DOHH2 (cell line): Measurements from ENCODE around the gene PPP3CA.

ENCODE experiments used
- H3F3A ChIP-seq: fragments of 200-600 bp; sonication (generic), shearing (Covaris generic); 2 replicates; pipeline ENCODE4 v1.6.0; 2016; ENCODE audit warnings: antibody characterized with exemption, mild to moderate bottlenecking; ENCODE audit not compliant: control insufficient read depth, insufficient read depth
- H3K27ac ChIP-seq: fragments of 200-600 bp; sonication (generic); 2 replicates; pipeline ENCODE4 v1.5.1; 2014; ENCODE audit warnings: low read depth, mild to moderate bottlenecking, low read length, moderate library complexity
- H3K27me3 ChIP-seq: fragments of 200-600 bp; sonication (generic); 2 replicates; pipeline ENCODE4 v1.6.1; 2014; ENCODE audit warnings: mild to moderate bottlenecking, low read length, mixed read lengths; ENCODE audit not compliant: control insufficient read depth
- H3K36me3 ChIP-seq: fragments of 200-600 bp; sonication (generic); 2 replicates; pipeline ENCODE4 v1.6.1; 2014; ENCODE audit warnings: mild to moderate bottlenecking, low read length, moderate library complexity, mixed read lengths; ENCODE audit not compliant: control insufficient read depth
- H3K4me1 ChIP-seq: fragments of 200-600 bp; sonication (generic); 2 replicates; pipeline ENCODE4 v1.6.1; 2014; ENCODE audit warnings: mild to moderate bottlenecking, low read length, mixed read lengths; ENCODE audit not compliant: control insufficient read depth
- H3K4me2 ChIP-seq: fragments of 200-600 bp; sonication (generic); 2 replicates; pipeline ENCODE4 v1.6.0; 2014; ENCODE audit warnings: mild to moderate bottlenecking, low read length, moderate library complexity
- H3K4me3 ChIP-seq: fragments of 200-600 bp; sonication (generic); 2 replicates; pipeline ENCODE4 v1.5.1; 2014; ENCODE audit warnings: mild to moderate bottlenecking, low read length, mixed read lengths
- H3K79me2 ChIP-seq: fragments of 200-600 bp; sonication (generic); 2 replicates; pipeline ENCODE4 v1.6.1; 2014; ENCODE audit warnings: mild to moderate bottlenecking, low read length, mixed read lengths; ENCODE audit not compliant: control insufficient read depth
- H3K9me2 ChIP-seq: fragments of 200-600 bp; sonication (generic); replicated peaks from 2 replicates; pipeline ENCODE4 v1.6.1; 2014; ENCODE audit warnings: mild to moderate bottlenecking, low read length, mixed read lengths; ENCODE audit not compliant: control insufficient read depth
- H3K9me3 ChIP-seq: fragments of 200-600 bp; sonication (generic); 2 replicates; pipeline ENCODE4 v1.6.1; 2014; ENCODE audit warnings: antibody characterized with exemption, low read length, mixed read lengths; ENCODE audit not compliant: control insufficient read depth, insufficient read depth
- H4K20me1 ChIP-seq: fragments of 200-600 bp; sonication (generic); 2 replicates; pipeline ENCODE4 v1.6.0; 2014; ENCODE audit warnings: low read depth, mild to moderate bottlenecking, antibody characterized with exemption, low read length, moderate library complexity; ENCODE audit not compliant: control insufficient read depth, insufficient read depth
- EZH2phosphoT487 ChIP-seq: fragments of 200-600 bp; sonication (generic); IDR thresholded peaks from 2 replicates; pipeline ENCODE4 v1.6.1; 2017; ENCODE audit warnings: borderline replicate concordance, mild to moderate bottlenecking, antibody characterized with exemption, low read length, moderate library complexity, mixed read lengths
- TF ChIP-seq, protein P1 (sequence below): fragments of 200-600 bp; sonication (generic); IDR thresholded peaks from one replicate; pipeline ENCODE4 v1.5.1; 2014; ENCODE audit warnings: antibody characterized with exemption, mild to moderate bottlenecking, low read depth, low read length; ENCODE audit not compliant: poor library complexity, severe bottlenecking

Gene PPP3CA

DNA sequence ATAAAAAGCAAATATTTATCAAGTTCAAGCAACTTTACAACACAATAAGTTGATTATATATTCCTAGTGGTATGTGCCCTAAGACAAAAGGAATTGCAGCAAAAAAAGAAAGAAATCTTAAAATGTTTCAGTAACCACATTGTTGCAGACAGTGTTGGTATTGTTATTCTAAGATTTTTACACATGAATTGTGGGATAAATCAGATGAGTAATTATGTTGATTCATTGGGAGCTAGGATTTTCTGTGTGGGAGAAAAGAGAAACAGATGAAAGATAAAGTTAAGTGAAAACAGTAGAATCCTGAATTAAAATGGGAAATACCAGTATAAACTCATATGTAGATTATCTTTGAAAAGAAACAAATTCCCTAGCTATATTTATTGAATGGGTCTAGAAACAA lies 362.4 kb downstream of the PPP3CA start:
- no peaks in the 10 kb centered on the region for H3K79me2 ChIP-seq
- no peak overlapping the region for H3K27ac ChIP-seq
- no peaks in the 10 kb centered on the region for H3F3A ChIP-seq

GRCh38 chr4:100983426-100983825 lies 363.9 kb downstream of the PPP3CA start:
- Histone ChIP-seq H3K9me2 (no peaks in the 10 kb centered on the region), H3K9me3 (no peaks in the 10 kb centered on the region), H3K4me1 (no peaks in the 10 kb centered on the region), H3K4me3 (no peak overlapping the region), H3K27me3 (no peaks in the 10 kb centered on the region), H3K36me3 (no peaks in the 10 kb centered on the region), H3K79me2 (no peaks in the 10 kb centered on the region), H4K20me1 (no peaks in the 10 kb centered on the region), H3K4me2 (no peak overlapping the region), H3K27ac (no peak overlapping the region), H3F3A (no peaks in the 10 kb centered on the region)
- no peak for TF ChIP-seq EZH2phosphoT487
- TF ChIP-seq, protein P1, sequence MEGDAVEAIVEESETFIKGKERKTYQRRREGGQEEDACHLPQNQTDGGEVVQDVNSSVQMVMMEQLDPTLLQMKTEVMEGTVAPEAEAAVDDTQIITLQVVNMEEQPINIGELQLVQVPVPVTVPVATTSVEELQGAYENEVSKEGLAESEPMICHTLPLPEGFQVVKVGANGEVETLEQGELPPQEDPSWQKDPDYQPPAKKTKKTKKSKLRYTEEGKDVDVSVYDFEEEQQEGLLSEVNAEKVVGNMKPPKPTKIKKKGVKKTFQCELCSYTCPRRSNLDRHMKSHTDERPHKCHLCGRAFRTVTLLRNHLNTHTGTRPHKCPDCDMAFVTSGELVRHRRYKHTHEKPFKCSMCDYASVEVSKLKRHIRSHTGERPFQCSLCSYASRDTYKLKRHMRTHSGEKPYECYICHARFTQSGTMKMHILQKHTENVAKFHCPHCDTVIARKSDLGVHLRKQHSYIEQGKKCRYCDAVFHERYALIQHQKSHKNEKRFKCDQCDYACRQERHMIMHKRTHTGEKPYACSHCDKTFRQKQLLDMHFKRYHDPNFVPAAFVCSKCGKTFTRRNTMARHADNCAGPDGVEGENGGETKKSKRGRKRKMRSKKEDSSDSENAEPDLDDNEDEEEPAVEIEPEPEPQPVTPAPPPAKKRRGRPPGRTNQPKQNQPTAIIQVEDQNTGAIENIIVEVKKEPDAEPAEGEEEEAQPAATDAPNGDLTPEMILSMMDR: no peak

More for the DNA sequence above, 362.4 kb downstream of the PPP3CA start:
- Histone ChIP-seq H3K4me3 (no peak overlapping the region), H4K20me1 (no peaks in the 10 kb centered on the region), H3K4me2 (no peak overlapping the region), H3K4me1 (no peaks in the 10 kb centered on the region), H3K9me3 (no peaks in the 10 kb centered on the region), H3K36me3 (no peaks in the 10 kb centered on the region), H3K27me3 (no peaks in the 10 kb centered on the region), H3K9me2 (no peaks in the 10 kb centered on the region)
- TF ChIP-seq, protein P1: no peak
- TF ChIP-seq EZH2phosphoT487: no peak

DNA sequence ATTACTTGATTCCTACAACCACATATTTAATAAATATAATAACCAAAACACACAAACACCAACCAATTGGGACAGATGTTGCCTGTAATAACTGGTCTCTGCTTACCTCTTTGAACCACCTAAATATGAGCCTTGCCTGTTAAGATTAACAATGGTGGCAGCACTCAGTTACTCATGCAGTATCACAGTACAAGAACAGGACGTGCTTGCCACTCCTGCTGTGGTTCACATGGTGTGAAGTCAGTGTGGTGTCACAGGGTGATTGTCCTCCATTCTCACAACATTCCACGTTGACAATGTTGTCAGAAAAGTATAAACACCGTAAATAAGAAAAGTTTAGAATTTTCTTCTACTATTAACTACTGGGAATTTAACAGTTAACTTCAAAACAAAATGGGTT lies 365.0 kb downstream of the PPP3CA start:
- no peak overlapping the region for H3K4me3 ChIP-seq
- TF ChIP-seq, protein P1: no peak
- no peak for TF ChIP-seq EZH2phosphoT487
- H4K20me1 ChIP-seq: no peaks in the 10 kb centered on the region
- no peaks in the 10 kb centered on the region for H3K27me3 ChIP-seq
- H3K9me2 ChIP-seq: no peaks in the 10 kb centered on the region
- H3K27ac ChIP-seq: no peak overlapping the region
- no peaks in the 10 kb centered on the region for H3K36me3 ChIP-seq
- H3K4me1 ChIP-seq: no peaks in the 10 kb centered on the region
- H3K4me2 ChIP-seq: no peak overlapping the region
- no peaks in the 10 kb centered on the region for H3K79me2 ChIP-seq
- no peaks in the 10 kb centered on the region for H3K9me3 ChIP-seq
- no peaks in the 10 kb centered on the region for H3F3A ChIP-seq
